GM21576 (cell line): ENCODE measurements around the gene PRKCSH.

Experiments used
- ATAC-seq: cut with Tn5 transposase; IDR thresholded peaks from one replicate; pipeline ENCODE4 v1.9.1; 2021; ENCODE audit warnings: mild to moderate bottlenecking, moderate library complexity; ENCODE audit not compliant: unreplicated experiment

The PRKCSH gene

DNA sequence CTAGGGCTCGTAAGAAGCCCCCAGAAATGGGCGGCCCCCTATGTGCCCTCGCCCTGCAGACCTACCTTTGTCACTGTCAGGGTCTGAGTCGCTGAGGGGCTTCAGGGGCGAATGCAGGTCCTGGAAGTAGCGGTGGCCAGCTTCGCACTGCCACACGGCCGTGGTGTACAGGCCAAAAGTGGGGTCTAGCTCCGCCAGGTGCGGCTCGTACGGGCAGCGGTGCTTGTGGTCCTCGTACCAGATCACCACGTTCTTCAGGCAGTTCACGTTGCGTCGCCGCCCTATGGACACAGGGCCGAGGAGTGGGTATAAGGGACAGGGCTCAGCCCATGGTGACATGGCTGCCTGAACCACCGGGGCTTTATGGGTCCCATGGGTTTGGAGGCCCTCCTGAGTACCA is 60.5 kb downstream of the PRKCSH start:
- no peak for ATAC-seq

DNA sequence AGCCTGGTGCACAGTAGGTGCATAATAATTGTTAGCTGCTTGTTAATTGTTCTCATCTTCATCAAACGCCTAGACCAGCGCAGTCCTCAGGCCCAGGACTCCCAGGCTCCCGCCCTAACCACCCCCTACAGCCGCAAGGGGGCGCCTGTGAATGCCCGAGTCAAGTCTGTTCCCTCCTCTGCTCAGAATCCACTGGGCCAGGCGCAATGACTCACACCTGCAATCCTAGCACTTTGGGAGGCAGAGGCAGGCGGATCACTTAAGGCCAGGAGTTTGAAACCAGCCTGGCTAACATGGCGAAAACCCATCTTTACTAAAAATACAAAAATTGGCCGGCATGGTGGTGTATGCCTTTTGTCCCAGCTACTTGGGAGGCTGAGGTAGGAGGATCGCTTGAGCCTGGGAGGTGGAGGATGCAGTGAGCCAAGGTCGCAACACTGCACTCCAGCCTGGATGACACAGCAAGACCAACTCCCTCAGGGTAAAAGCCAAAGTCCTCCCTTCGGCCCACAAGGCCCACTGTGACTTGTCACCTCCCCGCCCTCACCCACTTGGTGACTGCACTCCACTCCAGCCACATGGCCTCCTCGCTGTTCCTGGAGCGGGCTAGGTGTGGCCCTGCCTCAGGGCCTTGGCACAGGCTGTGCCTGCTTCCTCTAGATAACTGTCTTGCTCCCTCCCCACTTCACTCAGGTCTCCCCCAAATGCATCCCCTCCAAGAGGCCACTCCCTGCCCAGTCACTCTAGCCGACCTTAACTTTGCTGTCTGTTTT is 61.1 kb downstream of the PRKCSH start:
- no peak for ATAC-seq

DNA sequence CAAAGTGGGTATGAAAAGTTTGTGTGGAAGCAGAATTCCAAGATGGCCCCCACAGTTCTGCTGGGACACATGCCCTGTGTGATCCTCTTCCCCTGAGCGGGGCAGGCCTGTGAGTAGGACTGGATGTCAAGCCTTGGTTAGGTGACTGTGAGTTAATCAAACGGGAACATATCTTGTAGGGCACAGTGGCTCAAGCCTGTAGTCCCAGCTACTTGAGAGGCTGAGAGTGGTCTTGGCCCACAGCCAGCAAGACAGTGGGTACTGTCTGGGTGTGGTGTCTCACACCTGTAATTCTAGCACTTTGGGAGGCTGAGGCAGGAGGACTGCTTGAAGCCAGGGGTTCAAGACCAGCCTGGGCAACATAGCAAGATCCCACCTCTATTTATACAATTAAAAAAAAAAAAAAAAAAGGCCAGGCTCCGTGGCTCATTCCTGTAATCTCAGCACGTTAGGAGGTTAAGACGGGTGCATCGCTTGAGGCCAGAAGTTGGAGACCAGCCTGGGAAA is 63.8 kb downstream of the PRKCSH start:
- ATAC-seq, result no peak

DNA sequence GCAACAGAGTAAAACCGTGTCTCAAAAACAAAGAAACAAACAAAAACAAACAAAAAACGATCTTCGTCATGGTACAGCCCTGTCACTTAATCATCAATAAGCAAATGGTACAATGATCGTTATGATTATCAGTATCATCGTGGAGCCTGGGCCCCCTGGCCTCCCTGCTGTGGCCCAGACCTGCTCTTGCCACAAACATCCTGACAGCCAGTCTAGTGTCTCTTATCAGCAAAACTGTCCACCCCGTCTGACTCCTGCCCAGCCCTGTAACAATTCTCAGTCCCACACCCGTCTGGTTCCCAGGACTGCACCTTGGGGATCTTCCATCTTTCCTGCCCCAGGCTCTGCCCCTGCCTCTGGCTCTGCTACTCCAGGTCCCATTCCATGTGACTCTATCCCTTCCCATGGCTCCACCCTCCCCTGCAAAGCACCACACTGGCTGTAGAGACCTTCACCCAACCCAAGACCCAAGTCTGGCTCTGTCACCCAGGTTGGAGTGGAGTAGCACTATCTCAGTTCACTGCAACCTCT is 64.5 kb downstream of the PRKCSH start:
- ATAC-seq, result no peak
